ENCODE data around the gene EGLN1. TPM values are rescaled to one million over a fixed set of nuclear protein-coding genes. Genes with fewer than 3 reads are reported as not detected.

Gene EGLN1
- total RNA-seq, 4 donors from 2014 or later = 53.2 to 76.7 (median 60.1) TPM

GRCh38 chr1:231318015-231318355 is 104.1 kb downstream of the EGLN1 start:
- TF ChIP-seq, protein P1, sequence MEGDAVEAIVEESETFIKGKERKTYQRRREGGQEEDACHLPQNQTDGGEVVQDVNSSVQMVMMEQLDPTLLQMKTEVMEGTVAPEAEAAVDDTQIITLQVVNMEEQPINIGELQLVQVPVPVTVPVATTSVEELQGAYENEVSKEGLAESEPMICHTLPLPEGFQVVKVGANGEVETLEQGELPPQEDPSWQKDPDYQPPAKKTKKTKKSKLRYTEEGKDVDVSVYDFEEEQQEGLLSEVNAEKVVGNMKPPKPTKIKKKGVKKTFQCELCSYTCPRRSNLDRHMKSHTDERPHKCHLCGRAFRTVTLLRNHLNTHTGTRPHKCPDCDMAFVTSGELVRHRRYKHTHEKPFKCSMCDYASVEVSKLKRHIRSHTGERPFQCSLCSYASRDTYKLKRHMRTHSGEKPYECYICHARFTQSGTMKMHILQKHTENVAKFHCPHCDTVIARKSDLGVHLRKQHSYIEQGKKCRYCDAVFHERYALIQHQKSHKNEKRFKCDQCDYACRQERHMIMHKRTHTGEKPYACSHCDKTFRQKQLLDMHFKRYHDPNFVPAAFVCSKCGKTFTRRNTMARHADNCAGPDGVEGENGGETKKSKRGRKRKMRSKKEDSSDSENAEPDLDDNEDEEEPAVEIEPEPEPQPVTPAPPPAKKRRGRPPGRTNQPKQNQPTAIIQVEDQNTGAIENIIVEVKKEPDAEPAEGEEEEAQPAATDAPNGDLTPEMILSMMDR (IDR thresholded peaks at IDR 0.05) = no peak
- Histone ChIP-seq H3K4me3 (no peak overlapping the region), H3K9me3 (no peaks in the 10 kb centered on the region), H3K36me3 (peaks cover 0 to 11% (median 0%) of the 10 kb centered on the region in 3 donors), H3K27ac (no peak overlapping the region), H3K4me1 (no peaks in the 10 kb centered on the region), H3K27me3 (no peaks in the 10 kb centered on the region)
- 96% methylated on average over 15 of the region's 15 CpGs for WGBS, 2 donors
- no peak for DNase-seq (ENCODE audit: low spot score in 2 of 2)

DNA sequence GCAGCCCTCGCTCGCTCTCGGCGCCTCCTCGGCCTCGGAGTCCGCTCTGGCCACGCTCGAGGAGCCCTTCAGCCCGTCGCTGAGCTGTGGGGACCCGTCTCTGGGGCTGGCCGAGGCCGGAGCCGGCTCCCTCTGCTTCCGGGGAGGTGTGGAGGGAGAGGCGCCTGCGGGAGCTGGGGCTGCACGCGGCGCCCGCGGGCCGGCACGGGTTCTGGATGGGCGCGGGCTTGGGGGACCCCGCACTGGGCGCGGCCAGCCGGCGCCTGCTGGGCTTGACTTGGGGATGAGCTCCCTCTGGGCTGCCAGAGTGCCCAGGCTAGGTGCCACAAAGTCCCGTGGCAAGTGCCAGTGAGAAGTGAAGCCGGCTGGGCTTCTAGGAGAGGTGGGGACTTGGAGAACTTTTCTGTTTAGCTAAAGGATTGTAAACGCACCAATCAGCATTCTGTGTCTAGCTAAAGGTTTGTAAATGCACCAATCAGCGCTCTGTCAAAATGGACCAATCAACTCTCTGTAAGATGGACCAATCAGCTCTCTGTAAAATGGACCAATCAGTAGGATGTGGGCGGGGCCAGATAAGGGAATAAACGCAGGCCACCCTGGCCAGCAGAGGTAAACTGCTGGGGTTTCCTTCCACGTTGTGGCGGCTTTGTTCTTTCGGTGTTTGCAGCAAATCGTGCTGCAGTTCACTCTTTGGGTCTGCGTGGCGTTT is 104.6 kb downstream of the EGLN1 start:
- no peaks in the 10 kb centered on the region for H3K4me1 ChIP-seq
- DNase-seq (ENCODE audit: low spot score in 2 of 2) = no peak
- H3K27ac ChIP-seq = no peak overlapping the region
- no peaks in the 10 kb centered on the region for H3K27me3 ChIP-seq
- TF ChIP-seq, protein P1 (IDR thresholded peaks at IDR 0.05) = no peak
- no peak for TF ChIP-seq POLR2A (IDR thresholded peaks at IDR 0.05)
- TF ChIP-seq EP300 (IDR thresholded peaks at IDR 0.05) = no peak
- H3K36me3 ChIP-seq = peaks cover 0 to 11% (median 0%) of the 10 kb centered on the region in 3 donors
- no peaks in the 10 kb centered on the region for H3K9me3 ChIP-seq
- 95 to 96% methylated on average over 34 to 44 of the region's 44 CpGs for WGBS, 2 donors
- H3K4me3 ChIP-seq = no peak overlapping the region

DNA sequence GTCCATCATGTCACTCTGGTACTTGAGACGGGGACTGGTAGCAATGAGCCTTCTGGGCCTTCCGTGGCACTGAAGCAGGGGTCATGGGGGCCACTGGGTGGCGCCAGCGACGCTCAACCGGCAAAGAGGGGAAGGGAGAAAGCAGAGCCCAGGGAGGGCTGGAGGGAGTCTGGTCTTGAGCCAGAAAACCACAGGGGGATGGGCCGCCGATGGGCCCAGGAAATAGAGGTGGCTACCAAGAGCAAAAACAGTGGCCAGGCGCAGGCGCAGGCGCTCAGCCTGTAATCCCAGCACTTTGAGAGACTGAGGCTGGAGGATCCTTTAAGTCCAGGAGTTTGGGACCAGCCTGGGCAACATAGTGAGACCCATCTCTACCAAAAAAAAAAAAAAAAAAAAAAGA is 106.2 kb downstream of the EGLN1 start:
- Histone ChIP-seq H3K27me3 (no peaks in the 10 kb centered on the region), H3K4me1 (no peaks in the 10 kb centered on the region), H3K4me3 (no peak overlapping the region), H3K27ac (no peak overlapping the region), H3K9me3 (no peaks in the 10 kb centered on the region), H3K36me3 (peaks cover 0 to 6% (median 0%) of the 10 kb centered on the region in 3 donors)
- no peak for TF ChIP-seq POLR2A (IDR thresholded peaks at IDR 0.05)
- TF ChIP-seq, protein P1 (IDR thresholded peaks at IDR 0.05) = peak in 2 of 5 experiments; percentile 21 to 32
- TF ChIP-seq EP300 (IDR thresholded peaks at IDR 0.05) = no peak
- WGBS, 2 donors = 34 to 38% methylated on average over 11 of the region's 11 CpGs
- DNase-seq (ENCODE audit: low spot score in 2 of 2) = no peak

Other genes with a start within 250 kb of the EGLN1 start
- gene GNPAT, start 181.1 kb downstream of the EGLN1 start, total RNA-seq = 10 to 100 TPM; 21.8 to 38.2 (median 33.3) TPM
- 10 to 100 TPM; 12.6 to 15.7 (median 14.5) TPM for gene EXOC8, start 84.4 kb downstream of the EGLN1 start, total RNA-seq
- 10 to 100 TPM; 12.1 to 33.4 (median 16.7) TPM for gene SPRTN, start 84.0 kb downstream of the EGLN1 start, total RNA-seq
- gene TSNAX, start 106.4 kb upstream of the EGLN1 start, total RNA-seq = 10 to 100 TPM; 17.9 to 25.3 (median 22.4) TPM
- 10 to 100 TPM; 29.9 to 39.0 (median 32.7) TPM for gene DISC1, start 204.5 kb upstream of the EGLN1 start, total RNA-seq

Data from tibial nerve (tissue), 4 donors.